GM12872 (cell line): Measurements from ENCODE around the gene LAMC3.

Experiments
- TF ChIP-seq, protein P1 (sequence below): IDR thresholded peaks from 3 replicates; pipeline ENCODE4 v1.5.1; 2011; ENCODE audit warnings: low read depth, mild to moderate bottlenecking, low read length, moderate library complexity; ENCODE audit not compliant: insufficient read depth

Gene LAMC3

DNA sequence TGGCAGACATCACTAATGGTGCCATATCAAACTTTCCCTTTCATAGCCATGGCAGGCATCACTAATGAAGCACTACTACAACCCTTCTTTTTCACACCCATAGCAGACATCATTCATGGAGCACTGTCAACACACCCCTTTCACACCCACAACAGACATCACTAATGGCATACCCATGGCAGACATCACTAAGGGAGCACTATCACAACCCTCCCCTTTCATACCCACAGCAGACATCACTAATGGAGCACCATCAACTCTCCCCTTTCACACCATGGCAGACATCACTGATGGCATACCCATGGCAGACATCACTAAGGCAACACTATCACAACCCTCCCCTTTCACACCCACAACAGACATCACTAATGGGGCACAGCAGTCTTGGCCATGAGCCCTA lies 33.7 kb downstream of the LAMC3 start:
- TF ChIP-seq, protein P1, sequence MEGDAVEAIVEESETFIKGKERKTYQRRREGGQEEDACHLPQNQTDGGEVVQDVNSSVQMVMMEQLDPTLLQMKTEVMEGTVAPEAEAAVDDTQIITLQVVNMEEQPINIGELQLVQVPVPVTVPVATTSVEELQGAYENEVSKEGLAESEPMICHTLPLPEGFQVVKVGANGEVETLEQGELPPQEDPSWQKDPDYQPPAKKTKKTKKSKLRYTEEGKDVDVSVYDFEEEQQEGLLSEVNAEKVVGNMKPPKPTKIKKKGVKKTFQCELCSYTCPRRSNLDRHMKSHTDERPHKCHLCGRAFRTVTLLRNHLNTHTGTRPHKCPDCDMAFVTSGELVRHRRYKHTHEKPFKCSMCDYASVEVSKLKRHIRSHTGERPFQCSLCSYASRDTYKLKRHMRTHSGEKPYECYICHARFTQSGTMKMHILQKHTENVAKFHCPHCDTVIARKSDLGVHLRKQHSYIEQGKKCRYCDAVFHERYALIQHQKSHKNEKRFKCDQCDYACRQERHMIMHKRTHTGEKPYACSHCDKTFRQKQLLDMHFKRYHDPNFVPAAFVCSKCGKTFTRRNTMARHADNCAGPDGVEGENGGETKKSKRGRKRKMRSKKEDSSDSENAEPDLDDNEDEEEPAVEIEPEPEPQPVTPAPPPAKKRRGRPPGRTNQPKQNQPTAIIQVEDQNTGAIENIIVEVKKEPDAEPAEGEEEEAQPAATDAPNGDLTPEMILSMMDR, result no peak

GRCh38 chr9:131043087-131043486 lies 34.1 kb downstream of the LAMC3 start:
- TF ChIP-seq, protein P1, result no peak

DNA sequence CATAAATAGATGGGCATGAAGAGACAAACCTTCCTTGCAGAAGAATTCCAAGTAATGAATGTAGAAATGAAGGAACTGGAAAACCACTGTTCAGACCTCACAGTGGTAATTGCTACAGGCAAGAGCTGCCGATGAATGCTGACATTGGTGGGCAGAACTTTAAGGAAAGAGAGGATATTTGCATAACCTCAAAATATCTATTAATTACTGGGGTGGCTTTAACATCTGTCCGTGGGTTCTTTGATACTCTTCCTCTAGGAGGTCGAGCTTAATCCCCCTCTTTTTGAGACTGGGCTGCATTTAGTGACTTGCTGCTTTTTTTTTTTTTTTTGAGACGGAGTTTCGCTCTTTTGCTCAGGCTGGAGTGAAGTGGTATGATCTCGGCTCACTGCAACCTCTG lies 34.7 kb downstream of the LAMC3 start:
- TF ChIP-seq, protein P1, result no peak

DNA sequence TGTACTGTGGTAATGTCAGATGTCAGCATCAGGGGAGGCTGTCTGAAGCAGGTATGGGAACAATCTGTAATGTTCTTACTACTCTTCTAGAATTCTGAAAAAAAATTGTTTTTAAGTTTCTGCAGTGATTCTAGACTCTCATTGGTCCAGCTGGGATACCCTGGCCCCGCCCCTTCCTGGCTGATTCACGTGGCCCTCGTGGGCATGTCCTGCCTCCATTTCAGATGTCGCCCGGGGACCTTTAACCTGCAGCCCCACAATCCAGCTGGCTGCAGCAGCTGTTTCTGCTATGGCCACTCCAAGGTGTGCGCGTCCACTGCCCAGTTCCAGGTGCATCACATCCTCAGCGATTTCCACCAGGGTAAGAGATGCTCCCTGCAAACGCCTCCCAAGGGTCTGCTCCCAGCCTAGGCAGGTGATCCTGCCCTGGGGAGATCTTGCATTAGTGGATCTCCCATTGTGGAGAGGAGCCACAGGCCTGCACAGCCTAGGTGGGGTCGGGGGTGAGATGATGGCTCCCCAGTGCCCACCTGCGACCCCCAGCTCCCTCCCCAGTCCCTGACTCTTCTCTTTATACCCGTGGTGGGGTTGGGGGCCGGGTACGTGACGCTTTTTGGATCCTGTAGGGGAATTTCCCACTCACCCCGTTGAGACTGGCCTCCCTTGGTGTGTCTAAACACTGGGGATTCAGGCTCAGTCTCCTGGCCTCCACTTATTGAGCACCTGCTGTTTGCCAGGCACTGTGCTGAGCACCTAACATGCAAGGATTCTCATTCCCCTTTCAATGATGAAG lies 36.5 kb downstream of the LAMC3 start:
- TF ChIP-seq, protein P1, result no peak

GRCh38 chr9:131046093-131046380 lies 37.1 kb downstream of the LAMC3 start:
- TF ChIP-seq, protein P1, result no peak

- TF ChIP-seq, protein P1, result peak; percentile 97
Measured at GRCh38 chr9:131046581-131047202, 37.7 kb downstream of the LAMC3 start.

DNA sequence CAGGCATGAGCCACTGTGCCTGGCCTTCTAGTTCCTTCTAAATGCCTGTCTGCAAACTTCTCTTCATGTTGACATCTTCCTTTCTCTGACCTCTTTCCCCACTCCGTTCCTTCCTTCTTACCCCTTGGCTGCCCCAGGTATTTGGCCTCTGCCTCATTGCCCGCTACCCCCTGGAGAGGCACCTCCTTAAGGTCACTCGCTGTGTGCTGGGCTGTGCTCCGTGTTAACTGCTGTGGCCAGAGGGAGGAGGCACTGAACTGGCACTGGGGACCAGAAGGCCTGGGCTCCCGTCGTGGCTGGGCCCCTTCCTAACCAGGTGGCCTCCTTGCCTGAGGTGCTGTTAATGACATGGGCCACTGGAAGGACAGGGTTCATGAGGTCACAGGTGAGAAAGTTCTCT lies 39.4 kb downstream of the LAMC3 start:
- TF ChIP-seq, protein P1, result no peak
